Ammon's horn (tissue), 1 donor: Measurements from ENCODE around the gene ARID3A.

Experiments
- DNase-seq: peaks from one replicate; pipeline ENCODE4 v3.0.0-alpha.2; 2016; ENCODE audit warnings: low spot score

The ARID3A gene

DNA sequence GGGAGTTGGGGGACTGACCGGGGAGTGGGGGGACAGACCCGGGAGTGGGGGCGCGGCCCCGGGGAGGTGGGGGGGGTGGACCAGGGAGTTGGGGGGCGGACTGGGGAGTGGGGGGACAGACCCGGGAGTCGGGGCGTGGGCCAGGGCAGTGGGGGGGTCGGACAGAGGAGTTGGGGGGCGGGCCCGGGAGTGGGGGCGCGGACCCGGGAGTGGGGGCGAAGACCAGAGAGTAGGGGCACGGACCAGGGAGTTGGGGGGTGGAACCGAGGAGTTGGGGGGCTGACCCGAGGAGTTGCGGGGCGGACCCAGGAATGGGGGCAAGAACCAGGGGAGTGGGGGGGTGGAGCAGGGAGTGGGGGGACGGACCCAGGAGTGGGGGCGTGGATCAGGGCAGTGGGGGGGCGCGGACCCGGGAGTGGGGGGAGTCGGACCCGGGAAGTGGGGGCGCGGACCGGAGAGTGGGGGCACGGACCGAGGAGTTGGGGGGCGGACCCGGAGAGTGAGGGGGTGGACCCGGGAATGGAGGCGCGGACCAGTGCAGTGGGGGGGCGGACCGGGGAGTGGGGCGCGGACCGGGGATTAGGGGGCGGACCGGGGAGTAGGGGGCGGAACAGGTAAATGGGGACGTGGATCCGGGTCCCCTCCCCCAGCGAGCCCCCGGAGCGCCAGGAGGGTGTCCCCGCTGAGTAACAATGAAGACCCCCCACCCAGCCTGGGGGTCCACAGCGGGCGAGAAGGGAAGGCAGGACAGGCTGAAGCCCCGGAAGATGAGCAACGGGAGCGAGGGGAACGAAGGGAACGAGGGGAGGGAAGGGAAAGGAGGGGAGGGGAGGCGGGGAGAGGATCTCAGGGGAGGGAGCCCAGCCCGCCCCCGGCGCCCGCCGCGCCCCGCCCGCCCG, 13.4 kb upstream of the ARID3A start:
- DNase-seq, result no peak

DNA sequence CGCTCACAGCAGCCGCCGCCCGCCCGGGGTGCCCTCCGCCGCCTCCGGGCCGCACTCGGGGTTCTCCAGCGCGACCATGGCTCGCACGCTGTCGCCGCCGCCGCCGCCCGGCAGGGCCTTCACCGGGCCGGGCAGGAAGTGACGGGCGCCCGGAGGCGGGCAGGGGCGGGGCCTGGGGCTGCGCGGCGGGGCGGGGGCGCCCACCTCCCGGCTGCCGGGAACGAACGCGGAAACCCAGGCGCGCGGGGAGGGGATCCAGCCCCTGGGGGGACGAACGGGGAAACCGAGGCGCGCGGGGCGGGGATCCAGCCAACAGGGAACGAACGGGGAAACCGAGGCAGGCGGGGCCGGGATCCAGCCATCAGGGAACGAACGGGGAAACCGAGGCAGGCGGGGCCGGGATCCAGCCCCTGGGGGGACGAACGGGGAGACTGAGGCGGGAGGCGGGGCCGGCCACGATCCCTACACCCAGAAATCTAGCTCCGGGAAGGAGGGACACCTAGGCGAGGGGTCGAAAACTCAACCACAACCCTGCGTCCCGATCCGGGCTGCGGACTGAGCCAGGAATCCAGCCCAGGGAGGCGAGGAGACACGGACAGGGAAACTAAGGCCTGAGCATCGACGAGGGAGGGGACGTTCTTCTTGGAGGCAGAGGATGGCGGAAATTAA, 12.6 kb upstream of the ARID3A start, which contains the start of gene R3HDM4:
R3HDM4 (minus strand) TSS at position 140 of the 669 bp plus-strand sequence; CDS start at position 78, 62 bp downstream.
- peak; percentile 71 for DNase-seq

DNA sequence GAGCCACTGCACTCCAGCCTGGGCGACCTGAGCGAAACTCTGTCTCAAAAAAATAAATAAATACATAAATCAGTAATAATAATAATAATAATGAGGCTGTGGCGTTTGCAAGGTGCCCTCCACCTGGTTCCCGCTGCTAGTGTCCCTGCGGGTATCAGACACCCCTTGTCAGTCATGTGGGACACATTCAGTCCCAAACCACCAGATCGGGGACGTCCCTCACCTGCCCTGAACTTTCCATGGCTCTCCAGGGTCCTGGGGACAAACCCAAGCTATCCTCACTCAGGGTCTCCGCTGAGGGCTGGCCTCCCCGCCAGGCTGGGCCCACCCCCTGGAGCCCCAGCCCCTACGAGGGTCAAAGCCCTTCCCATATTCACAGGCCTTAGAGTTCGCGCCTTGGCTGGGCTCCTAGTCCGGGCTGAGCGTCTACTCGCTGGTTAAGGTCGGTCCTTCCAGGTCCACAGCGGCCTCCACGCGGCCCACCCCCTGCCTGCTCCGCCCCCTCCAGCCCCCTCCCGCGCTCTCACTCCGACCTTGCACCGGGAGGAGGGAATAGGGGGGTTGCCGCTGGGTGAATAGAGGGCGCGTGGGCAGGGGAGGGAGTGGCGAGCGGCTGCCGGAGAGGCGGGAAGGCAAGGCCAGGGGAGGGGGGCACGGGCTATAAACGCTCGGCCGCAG, 9.1 kb upstream of the ARID3A start:
- no peak for DNase-seq

DNA sequence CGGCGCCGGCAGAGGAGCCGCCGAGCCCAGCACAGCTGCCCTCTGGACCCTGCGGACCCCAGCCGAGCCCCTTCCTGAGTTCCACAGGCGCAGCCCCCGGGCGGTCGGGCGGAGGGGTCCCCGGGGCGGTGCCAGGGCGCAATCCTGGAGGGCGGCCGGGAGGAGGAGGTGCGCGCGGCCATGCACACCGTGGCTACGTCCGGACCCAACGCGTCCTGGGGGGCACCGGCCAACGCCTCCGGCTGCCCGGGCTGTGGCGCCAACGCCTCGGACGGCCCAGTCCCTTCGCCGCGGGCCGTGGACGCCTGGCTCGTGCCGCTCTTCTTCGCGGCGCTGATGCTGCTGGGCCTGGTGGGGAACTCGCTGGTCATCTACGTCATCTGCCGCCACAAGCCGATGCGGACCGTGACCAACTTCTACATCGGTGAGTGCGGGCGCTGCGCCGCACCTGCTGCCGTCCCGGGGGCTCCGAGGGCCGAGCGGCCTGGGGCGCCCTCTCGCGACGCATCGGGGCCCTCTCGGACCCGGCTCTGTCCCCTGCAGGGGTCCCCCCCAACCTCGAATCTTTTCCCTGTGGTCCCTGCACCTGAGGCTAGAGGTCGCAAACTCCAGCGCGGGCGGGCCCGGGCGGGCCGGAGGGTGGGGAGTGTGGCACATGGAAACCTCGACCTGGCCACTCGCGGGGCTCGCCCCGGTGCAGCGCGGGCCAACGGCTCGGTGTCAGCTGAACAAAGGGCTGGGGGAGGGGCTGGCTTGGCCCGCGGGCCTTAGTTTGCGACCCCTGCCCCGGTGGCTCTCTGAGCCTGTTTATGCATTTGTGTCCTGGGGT, 8.3 kb upstream of the ARID3A start, which contains the start of gene KISS1R:
KISS1R (plus strand) TSS at position 11 of the 829 bp plus-strand sequence; CDS start at position 181, 170 bp downstream.
- DNase-seq, result no peak

DNA sequence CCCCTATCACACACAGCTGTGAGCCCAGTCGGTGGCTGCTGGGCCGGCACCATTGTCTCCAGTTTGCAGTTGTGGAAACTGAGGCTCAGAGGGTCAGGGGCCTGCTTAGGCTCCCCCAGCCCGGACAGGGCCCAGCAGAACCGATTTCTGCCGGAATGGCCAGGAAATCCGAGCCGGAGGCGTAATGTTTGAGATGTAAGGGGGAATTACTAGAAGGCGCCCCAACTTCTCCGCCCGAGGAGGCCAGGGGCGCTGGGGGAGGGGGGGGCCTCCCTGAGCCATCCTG, 7.7 kb upstream of the ARID3A start:
- no peak for DNase-seq

DNA sequence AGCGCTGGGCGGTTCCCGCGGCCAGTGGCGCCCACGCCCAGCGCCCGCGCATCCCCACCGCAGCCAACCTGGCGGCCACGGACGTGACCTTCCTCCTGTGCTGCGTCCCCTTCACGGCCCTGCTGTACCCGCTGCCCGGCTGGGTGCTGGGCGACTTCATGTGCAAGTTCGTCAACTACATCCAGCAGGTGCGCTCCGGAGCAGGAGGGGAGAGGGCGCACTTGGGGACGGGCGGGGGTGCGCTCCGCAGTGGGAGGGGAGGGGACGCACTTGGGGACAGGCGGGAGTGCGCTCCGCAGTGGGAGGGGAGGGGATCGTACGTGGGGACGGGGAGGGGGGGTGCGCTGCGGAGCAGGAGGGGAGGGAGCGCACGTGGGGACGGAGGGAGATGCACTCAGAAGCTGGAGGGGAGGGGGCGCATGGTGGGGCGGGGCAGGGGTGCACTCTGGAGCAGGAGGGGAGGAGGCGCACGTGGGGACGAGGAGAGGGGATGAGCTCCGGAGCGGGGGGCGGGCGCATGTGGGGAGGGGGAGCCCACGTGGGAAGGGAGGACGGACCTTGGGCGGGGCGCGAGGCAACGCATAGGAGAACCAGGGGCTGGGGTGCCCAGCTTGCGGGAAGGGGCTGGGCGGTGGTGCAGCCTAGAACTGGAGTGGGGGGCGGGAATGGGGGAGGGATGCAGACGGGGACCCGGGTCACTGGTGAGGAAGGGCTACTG, 7.2 kb upstream of the ARID3A start:
- DNase-seq, result no peak

DNA sequence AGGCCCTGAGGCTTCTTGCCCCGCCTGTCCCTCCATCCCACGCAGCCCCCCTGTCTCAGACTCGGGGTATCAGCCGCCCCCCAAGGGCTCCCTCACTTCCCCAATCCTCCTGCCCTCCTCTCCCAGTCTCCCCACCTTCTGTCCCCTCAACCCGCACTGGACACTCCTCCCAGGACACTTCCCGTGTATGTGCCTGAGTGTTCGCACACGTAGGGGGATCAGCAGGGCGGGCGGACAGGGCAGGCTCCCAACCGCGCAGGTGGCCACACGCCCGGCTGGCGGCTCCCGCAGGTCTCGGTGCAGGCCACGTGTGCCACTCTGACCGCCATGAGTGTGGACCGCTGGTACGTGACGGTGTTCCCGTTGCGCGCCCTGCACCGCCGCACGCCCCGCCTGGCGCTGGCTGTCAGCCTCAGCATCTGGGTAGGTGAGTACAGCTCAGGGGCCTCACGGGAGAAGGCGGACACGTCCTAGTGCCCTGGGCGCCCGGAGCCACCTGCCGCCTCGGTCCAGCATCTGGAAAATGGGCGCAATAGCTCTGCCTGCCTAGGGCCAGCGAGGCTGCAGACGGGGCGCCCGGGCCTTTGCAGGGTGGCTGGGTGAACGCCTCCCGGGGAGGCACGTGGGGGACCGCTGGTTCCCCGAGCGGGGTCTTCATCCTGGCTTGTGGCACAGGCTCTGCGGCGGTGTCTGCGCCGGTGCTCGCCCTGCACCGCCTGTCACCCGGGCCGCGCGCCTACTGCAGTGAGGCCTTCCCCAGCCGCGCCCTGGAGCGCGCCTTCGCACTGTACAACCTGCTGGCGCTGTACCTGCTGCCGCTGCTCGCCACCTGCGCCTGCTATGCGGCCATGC, 6.4 kb upstream of the ARID3A start:
- DNase-seq, result no peak

DNA sequence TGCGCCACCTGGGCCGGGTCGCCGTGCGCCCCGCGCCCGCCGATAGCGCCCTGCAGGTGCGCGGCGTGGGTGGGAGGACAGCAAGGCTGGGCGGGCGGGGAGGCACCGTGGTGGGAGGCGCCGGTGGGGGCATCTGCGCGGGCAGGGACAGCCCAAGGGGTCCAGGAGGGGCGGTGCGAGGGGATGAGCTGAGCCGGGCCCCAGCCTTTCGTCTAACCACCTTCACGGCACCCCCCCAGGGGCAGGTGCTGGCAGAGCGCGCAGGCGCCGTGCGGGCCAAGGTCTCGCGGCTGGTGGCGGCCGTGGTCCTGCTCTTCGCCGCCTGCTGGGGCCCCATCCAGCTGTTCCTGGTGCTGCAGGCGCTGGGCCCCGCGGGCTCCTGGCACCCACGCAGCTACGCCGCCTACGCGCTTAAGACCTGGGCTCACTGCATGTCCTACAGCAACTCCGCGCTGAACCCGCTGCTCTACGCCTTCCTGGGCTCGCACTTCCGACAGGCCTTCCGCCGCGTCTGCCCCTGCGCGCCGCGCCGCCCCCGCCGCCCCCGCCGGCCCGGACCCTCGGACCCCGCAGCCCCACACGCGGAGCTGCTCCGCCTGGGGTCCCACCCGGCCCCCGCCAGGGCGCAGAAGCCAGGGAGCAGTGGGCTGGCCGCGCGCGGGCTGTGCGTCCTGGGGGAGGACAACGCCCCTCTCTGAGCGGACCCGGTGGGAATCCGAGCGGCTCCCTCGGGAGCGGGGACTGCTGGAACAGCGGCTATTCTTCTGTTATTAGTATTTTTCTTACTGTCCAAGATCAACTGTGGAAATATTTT, 5.6 kb upstream of the ARID3A start:
- no peak for DNase-seq

DNA sequence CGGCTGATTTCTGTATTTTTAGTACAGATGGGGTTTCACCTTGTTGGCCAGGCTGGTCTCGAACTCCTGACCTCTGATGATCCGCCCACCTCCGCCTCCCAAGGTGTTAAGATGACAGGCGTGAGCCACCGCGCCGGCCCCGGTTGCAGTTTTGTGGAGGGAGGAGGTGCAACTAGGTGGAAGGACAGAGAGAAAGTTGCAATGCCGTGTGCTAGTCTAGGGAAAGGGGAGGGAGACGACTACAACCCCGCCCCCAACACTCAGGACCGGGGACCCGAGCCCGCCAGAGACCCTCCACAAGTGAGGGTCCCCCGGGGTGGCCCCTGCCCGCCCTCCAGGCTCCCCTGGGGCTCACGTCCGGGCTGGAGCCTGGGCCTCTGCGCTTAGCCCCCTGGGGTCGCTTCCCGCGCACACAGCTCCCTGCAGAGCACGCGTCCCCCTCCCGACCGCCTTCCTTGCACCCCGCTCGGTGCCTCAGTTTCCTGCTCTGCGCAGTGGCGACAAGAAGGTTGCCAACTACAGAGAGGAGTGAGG, 1.2 kb upstream of the ARID3A start:
- no peak for DNase-seq

DNA sequence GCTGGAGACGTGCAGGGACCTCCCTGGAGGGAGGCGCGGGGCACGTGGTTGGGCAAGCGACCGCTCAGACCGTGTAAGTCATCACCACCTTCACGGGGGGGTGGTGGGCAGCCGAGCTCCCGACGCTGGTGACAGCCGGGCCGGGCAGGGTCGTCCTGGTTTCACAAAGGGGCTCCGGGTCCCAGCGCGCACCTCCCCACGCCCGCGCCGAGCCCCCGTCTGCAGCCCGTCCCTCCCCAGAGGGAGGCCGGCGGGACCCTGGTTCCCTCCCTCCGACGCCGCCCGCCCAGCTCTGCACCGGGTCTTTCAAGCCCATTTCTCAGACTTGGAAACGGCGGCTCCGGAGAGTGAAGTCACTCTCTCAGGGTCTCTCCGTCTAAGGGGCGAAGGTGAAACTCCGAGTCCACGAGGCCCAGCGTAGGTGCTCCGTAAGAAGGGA, 729 bp upstream of the ARID3A start:
- no peak for DNase-seq

DNA sequence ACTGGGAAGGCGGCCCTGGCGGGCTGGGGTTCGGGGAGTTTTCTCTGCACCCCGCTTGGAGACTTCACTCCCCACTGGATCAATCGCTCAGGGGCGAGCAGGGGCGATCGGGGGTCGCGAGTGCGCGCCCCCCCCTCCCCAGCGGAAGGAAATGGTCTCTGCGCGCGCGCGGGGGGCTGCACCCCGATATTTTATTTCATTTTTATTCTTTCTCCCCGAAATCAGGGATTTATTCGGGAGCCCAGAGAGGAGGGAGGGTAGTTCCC, 421 bp downstream of the ARID3A start:
- no peak for DNase-seq

DNA sequence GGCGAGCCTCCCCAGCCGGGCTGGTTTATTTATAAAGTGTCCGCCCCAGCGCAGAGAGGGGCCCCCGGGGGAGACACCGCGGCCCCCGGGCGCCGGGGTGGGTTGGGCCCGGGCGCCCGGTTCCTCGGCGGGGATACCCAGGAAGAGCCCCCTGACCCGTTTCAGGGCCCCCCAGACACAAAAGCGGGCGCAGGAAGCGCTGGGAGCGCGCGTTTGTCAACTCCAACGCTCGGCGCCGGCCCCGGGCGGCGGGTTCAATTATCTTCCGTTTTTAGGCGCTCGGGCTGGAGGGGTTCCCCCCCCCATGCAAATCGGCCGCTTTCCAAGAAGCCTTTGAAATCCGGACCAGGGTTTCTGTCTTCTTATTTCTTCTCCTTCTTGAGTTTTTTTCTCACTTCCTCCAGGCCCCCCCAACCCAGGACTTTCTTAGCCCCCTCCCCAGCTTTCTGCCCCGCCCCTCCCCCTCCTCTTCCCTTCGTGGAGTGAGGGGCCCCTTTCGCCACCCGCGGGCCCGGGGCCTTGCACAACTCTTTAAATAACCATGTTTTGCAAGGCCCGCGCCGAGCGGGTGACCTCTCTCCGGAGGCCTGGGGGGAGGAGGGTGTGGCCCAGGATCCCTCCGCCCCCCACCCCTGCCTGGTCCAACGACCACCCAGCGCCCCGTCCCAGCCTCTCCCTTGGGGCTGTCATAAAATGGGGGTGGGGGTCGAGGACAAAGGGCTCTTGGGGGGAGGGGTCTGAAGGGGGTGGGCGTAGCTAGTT, 935 bp downstream of the ARID3A start:
- no peak for DNase-seq

DNA sequence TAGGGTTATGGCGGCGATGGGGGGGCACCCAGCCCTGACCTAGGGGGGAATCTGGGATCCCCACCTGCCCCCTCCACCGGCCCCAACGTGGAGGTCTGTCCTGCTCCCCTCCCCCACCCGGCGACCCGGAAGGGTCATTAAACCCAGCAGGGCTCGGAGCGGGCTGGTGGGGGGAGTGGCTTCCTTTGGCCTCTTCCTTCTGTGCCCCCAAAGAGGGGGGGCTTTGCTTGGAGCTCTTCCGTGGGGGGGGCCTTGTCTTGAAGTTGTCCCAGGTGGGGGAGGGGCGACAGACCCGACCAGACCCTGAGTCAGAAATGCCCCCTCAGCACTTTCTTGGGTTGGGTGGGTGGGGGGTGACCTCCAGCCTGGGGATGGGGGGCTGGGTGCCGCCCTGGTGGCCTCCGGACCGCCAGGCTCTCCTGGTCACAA, 1.5 kb downstream of the ARID3A start:
- no peak for DNase-seq

DNA sequence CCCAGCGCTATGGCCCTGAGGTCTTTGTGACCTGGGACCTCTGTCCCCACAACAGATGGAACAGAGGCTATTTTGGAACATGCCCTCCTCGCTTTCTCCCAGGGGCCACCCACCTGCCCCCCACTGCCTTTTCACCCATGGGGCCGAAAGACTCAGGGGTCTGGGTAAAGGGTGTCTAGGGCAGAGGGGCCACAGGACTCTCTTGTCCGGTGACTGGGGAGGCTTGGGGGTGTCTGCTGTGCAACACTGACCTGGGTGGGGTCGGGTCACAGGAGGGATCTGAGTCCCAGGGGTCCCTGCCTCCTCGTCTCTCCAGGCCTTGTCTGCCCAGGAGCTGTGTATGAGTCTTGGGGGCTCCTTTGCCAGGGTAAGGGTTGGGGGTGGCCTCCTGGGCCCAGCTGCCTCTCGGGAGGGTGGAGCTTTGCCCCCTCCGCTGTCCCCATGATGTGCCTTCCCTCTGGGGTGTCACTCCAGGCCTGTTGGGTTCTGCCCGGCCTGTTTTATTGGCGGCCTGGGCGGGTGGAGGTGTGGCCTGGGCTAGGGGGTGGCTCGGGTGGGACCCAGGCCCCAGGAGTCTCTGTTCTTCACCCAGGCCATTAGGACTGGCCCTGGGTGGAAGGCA, 2.1 kb downstream of the ARID3A start:
- DNase-seq, result no peak

DNA sequence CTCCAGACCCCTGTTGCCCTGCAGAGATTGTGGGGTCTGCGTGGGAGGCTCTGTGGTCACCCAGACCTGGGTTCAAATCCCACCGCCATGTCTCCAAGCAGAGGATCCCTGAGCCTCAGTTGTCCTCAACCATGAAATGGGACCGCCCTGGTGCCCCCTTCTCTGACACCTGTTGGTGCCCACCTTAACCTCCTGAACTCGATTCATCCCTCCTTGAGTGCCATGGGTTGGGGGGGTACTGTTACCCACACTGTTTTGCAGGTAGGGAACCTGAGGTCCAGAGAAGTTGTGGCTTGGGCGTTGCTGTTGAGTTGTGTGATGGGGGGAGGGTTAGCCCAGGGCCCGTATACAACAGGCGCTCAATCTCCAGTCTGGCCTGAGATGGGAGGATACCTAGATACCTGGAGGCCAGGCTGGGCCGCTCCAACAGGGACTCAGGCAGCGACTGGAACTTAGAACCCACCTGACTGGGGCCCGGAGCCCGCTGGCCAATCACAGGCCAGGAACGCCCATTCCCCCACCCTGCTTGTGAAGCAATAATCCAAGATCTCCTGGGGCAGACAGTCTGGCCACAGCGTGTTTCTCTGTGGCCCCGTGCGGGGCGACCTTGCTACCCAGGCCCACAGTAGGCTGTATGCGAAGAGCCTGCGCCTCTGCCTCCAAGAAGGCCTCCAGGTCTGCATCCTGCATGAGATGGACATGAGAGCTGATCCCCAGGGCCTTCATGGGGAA, 2.8 kb downstream of the ARID3A start:
- DNase-seq, result no peak

DNA sequence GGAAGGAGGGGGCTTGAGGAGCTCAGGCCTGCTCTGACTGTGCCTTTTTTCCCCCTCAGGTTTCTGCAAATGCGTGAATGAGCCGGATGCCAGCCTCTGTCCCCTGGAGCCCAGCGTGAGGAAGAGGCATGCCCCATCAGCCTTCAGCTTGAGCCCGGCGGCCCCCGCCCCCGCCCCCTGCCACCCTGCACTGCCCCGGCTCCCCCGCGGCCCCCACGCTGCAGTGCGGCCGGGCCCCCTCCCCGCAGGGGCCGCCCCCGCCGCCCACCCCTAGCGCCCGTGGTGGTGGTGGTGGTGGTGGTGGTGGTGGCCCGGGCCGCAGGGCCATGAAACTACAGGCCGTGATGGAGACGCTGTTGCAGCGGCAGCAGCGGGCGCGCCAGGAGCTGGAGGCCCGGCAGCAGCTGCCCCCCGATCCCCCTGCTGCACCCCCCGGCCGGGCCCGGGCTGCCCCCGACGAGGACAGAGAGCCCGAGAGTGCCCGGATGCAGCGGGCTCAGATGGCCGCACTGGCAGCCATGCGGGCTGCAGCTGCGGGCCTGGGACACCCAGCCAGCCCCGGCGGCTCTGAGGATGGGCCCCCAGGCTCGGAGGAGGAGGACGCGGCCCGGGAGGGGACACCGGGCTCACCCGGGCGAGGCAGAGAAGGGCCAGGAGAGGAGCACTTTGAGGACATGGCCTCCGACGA, 3.5 kb downstream of the ARID3A start:
- no peak for DNase-seq

DNA sequence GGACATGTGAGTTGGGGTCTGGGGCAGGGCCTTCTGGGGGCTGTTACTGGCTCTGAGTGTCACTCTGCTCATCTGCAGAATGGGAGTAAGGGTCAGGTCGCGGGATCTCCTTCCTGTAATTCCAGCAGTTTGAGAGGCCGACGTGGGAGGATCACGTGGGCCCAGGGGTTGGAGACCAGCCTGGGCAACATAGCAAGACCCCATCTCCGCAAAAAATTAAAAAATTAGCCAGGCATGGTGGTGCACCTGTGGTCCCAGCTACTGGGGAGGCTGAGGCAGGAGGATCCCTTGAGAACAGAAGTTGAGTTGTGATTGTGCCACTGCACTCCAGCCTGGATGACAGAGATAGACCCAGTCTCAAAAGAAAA, 4.0 kb downstream of the ARID3A start:
- DNase-seq, result no peak
